HFFc6 (cell line): Measurements from ENCODE around the gene PDGFB. TPM values are rescaled to one million over a fixed set of nuclear protein-coding genes. Genes with fewer than 3 reads are reported as not detected.
A peak's percentile ranks its signal among the peaks of the same experiment; 100 is the strongest.

ENCODE experiments used
- DNase-seq: peaks from one replicate; pipeline ENCODE4 v3.0.0-alpha.2; 2018
- H3K27ac Mint-ChIP-seq: 2 replicates; pipeline ENCODE4 v1.8.0; 2020; ENCODE audit warnings: mild to moderate bottlenecking, mixed read lengths
- H3K27me3 Mint-ChIP-seq: 2 replicates; pipeline ENCODE4 v1.8.0; 2021; ENCODE audit warnings: mild to moderate bottlenecking, moderate library complexity, mixed read lengths; ENCODE audit not compliant: insufficient read depth
- H3K36me3 Mint-ChIP-seq: 2 replicates; pipeline ENCODE4 v1.8.0; 2021; ENCODE audit warnings: low read depth, mixed read lengths
- H3K4me1 Mint-ChIP-seq: 2 replicates; pipeline ENCODE4 v1.8.0; 2020; ENCODE audit warnings: low read depth, mixed read lengths
- H3K4me3 Mint-ChIP-seq: 2 replicates; pipeline ENCODE4 v1.8.0; 2020; ENCODE audit warnings: mild to moderate bottlenecking, moderate library complexity, mixed read lengths
- H3K9me3 Mint-ChIP-seq: 2 replicates; pipeline ENCODE4 v1.8.0; 2020; ENCODE audit warnings: mild to moderate bottlenecking, mixed read lengths
- CTCF ChIP-seq: fragments of 200-600 bp; sonication (generic); IDR thresholded peaks from 2 replicates; pipeline ENCODE4 v1.5.0; 2021; ENCODE audit warnings: antibody characterized with exemption, mild to moderate bottlenecking
- total RNA-seq, 6 experiments: library from RNA; stranded (reverse); fragmentation: NEBNext Ultra II Directional; extraction: Animal tissue kit (Norgen Biotek cat#: 25700); gene quantifications; 2 replicates in 1 of 6; 3 replicates in 5 of 6; pipeline ENCODE4 v1.2.3, GENCODE V29; 2021

Gene PDGFB
- total RNA-seq, 6 experiments from 2014 or later = not detected

- Mint-ChIP-seq H3K36me3 (peaks cover 5% of the 10 kb centered on the region; the same call in 1 of the 2 replicates), H3K27me3 (peaks cover 7% of the 10 kb centered on the region), H3K4me1 (no peaks in the 10 kb centered on the region), H3K9me3 (peaks cover 7% of the 10 kb centered on the region), H3K27ac (no peak overlapping the region), H3K4me3 (no peak overlapping the region)
- TF ChIP-seq CTCF = no peak
- DNase-seq = no peak
Observed at GRCh38 chr22:39194098-39194497, 50.7 kb downstream of the PDGFB start.

- H3K27me3 Mint-ChIP-seq = peaks cover 2% of the 10 kb centered on the region
- H3K4me1 Mint-ChIP-seq = no peaks in the 10 kb centered on the region
- TF ChIP-seq CTCF = no peak
- peaks cover 4% of the 10 kb centered on the region; the same call in 1 of the 2 replicates for H3K9me3 Mint-ChIP-seq
- no peak for DNase-seq
- no peaks in the 10 kb centered on the region for H3K36me3 Mint-ChIP-seq
- H3K4me3 Mint-ChIP-seq = no peak overlapping the region
- no peak overlapping the region for H3K27ac Mint-ChIP-seq
Observed at GRCh38 chr22:39188809-39189208, 56.0 kb downstream of the PDGFB start.

DNA sequence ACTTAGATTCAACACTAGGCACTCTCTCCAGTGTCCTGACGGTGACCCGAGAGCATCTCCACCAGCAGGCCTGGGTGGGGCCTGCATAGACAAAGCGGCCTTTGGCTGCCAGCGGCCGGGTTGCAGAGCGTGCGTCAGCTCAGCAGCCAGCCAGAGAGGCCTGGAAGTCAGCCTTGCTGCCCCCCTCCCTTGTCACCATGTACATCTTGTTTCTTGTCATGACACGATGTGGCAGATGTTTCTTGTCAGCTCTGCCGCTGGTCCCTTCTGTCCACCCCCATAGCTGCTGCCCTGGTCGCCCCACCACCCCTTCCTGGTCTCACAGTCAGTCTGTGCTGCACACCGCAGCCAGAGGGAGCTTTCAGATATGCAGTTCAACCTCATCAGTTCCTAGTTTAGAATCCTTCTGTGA is 59.2 kb downstream of the PDGFB start:
- peak; percentile 33; the same call in 1 of the 2 replicates for TF ChIP-seq CTCF
- Mint-ChIP-seq H3K4me3 (no peak overlapping the region), H3K36me3 (no peaks in the 10 kb centered on the region; the same call in 1 of the 2 replicates), H3K4me1 (no peaks in the 10 kb centered on the region), H3K9me3 (peaks cover 9% of the 10 kb centered on the region), H3K27ac (no peak overlapping the region), H3K27me3 (peaks cover 2% of the 10 kb centered on the region; the same call in 1 of the 2 replicates)
- DNase-seq = no peak

DNA sequence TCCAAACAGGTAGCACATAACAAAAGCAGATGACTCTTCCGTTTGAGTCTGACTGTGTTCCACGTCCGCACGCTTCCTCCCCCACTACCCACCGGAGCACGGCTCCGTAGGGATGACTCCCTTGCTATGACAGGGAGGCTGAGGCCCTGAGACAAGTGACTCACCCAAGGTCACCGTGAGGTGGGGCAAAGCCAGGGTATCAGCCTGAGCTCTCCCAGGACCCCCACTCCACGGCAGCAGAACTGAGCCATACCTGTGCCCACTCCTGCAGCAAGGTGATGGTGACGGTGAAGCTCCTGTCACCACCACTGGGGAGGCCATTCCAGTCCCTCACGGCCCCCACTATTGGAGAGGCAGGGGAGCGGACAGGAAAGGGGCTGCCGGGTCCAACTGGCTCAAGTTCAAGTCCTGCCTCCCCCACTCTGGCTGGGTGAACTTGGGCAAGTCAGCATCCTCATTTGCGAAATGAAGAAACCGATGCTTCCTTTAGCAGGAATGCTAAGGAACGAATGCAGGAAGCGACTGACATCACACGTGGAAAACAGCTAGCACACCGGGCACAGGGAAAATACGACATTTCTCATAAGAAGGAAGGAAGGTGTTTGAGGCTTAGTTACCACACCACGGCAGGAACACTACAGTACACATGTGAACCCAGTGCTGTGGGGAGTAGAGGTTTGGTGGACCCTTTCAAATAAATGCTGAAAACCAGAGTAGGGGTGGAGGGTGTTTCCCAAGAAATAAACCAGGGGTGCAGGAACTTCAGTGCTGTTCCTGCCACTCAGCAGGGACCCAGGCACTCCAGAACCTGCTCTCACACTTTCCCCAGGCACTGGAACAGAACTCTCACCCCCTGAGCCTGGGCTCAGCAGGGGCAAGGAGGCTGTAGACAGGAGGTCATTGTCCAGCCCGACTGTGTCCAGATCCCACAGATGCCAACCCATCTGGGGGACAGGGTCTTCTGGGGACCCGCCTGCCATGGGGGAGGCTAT is 59.9 kb downstream of the PDGFB start:
- TF ChIP-seq CTCF = no peak

DNA sequence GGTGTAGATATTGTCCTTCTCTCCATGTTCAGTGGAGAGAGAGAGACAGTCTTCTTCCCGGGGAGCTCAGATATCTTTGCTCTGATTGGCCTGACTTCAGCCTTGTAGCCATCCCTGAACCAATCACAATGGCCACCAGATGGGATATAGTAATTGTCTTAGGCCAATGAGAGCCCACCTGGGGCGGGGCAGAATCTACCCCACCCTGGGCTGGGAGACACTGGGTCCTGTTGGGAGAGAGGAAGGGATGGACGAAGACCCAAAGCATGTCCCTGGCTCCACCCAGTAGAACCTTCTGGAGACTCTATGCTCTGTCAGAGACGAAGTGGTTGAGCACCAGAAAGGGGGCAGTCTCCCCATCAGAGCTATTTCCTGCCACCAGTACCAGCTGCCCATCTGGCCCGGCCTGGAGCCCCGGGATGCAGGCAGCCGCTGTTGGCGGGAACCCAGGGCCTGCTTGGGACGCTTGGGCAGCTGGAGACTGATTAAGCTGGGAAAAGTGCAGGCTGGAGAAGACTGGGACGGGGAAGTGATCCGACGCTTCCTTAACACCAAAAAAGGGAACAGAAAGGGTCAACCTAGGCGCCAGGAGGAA is 60.7 kb downstream of the PDGFB start:
- H3K36me3 Mint-ChIP-seq = no peaks in the 10 kb centered on the region; the same call in 1 of the 2 replicates
- H3K27ac Mint-ChIP-seq = no peak overlapping the region
- H3K4me1 Mint-ChIP-seq = peaks cover 5% of the 10 kb centered on the region
- H3K27me3 Mint-ChIP-seq = peaks cover 2% of the 10 kb centered on the region; the same call in 1 of the 2 replicates
- no peak for TF ChIP-seq CTCF
- DNase-seq = no peak
- H3K4me3 Mint-ChIP-seq = no peak overlapping the region
- H3K9me3 Mint-ChIP-seq = peaks cover 9% of the 10 kb centered on the region

More for the DNA sequence above, 59.9 kb downstream of the PDGFB start:
- H3K9me3 Mint-ChIP-seq = peaks cover 9% of the 10 kb centered on the region
- H3K27me3 Mint-ChIP-seq = peaks cover 2% of the 10 kb centered on the region; the same call in 1 of the 2 replicates
- no peak for DNase-seq
- H3K27ac Mint-ChIP-seq = no peak overlapping the region
- H3K4me3 Mint-ChIP-seq = no peak overlapping the region
- H3K4me1 Mint-ChIP-seq = no peaks in the 10 kb centered on the region
- H3K36me3 Mint-ChIP-seq = no peaks in the 10 kb centered on the region; the same call in 1 of the 2 replicates
